Adrenal gland (tissue), 5 donors: ENCODE measurements around the gene TGIF1.

Source experiments
- CTCF ChIP-seq, 6 experiments: fragments of 450-650 bp in 4 of 6; fragments of 200-600 bp in 2 of 6; sonication (generic) in 1 of 6; IDR thresholded peaks; 1 replicate in 5 of 6; 2 replicates in 1 of 6; pipeline versions ENCODE4 v1.5.1 to v1.8.0; 2016 to 2021; ENCODE audit warnings: antibody characterized with exemption in 6 of 6, mild to moderate bottlenecking in 2 of 6, moderate library complexity in 1 of 6
- POLR2A ChIP-seq, 2 donors: fragments of 450-650 bp; IDR thresholded peaks; one replicate each; pipeline ENCODE4 v1.6.1; 2017; ENCODE audit warnings: antibody characterized with exemption in 2 of 2, mild to moderate bottlenecking in 2 of 2, moderate library complexity in 1 of 2
- donor health status: DM: no; HTN: no; CAD: no.

- TF ChIP-seq CTCF (IDR thresholded peaks at IDR 0.05), result no peak
- TF ChIP-seq POLR2A (IDR thresholded peaks at IDR 0.05), result no peak
Measured at GRCh38 chr18:3453540-3454364, 3.8 kb downstream of the TGIF1 start.
